GM18505 (cell line): ENCODE data around the gene CNGB1.
"Not testable (repeated sequence)": the region's sequence is repeated elsewhere in the genome, so short reads cannot be mapped to it uniquely, and the experiment has no call there.

Source experiments
- ATAC-seq: cut with Tn5 transposase; IDR thresholded peaks from one replicate; pipeline ENCODE4 v1.9.1; 2021; ENCODE audit not compliant: unreplicated experiment
- POLR2A ChIP-seq: IDR thresholded peaks from 4 replicates; pipeline ENCODE4 v1.6.1; 2011; ENCODE audit warnings: borderline replicate concordance; ENCODE audit not compliant: insufficient read depth, insufficient read length; ENCODE audit errors: extremely low read depth

Gene CNGB1

DNA sequence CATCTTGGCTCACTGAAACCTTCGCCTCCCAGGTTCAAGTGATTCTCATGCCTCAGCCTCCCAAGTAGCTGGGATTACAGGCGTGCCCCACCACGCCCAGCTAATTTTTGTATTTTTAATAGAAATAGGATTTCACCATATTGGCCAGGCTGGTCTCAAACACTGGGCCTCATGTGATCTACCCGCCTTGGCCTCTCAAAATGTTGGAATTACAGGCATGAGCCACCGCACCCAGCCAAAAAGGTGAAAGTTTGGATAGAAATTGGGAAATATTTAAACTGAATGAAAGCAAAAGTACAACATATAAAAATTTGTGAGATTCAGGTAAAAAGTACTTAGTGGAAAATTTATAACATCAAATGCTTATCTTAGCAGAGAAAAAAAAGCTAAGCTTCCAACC lies 115.7 kb downstream of the CNGB1 start:
- no peak for ATAC-seq
- TF ChIP-seq POLR2A = no peak

DNA sequence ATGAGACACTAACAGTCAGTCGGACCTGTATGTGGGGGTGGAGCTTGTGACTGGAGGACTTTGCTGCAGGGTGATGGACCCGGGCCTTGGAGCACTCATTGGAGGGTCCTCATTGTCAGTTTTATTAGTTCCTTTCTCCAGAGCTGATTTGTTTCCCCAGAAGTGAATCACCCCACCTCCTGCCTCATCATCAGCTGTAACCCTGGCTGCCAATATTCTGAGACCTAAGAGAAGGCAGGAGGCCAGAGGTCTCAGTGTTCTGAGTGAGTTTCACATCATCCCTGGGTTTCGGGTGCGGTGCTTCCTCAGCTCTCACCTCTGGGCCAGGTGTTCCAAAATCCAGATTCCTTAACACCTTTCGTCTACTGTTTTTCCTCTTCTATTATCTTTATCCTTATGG lies 118.7 kb downstream of the CNGB1 start:
- no peak for TF ChIP-seq POLR2A

DNA sequence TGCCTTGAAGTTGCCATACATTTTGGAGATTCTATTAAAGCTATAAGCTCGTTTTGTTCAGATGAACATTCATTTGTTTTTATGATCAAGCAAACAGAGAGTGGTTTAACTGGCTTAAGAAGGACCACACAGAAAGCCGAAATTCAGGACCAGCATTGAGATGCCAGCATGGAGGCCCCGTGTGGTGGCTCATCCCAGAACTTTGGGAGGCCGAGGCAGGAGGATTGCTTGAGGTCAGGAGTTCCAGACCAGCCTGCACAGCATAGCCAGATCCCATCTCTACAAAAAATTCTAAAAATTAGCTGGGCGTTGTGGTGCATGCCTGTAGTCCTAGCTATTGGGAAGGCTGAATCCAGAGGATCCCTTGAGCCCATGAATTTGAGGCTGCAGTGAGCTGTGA lies 122.7 kb downstream of the CNGB1 start:
- no peak for TF ChIP-seq POLR2A
- no peak for ATAC-seq

More for the DNA sequence above, 118.7 kb downstream of the CNGB1 start:
- ATAC-seq = no peak

DNA sequence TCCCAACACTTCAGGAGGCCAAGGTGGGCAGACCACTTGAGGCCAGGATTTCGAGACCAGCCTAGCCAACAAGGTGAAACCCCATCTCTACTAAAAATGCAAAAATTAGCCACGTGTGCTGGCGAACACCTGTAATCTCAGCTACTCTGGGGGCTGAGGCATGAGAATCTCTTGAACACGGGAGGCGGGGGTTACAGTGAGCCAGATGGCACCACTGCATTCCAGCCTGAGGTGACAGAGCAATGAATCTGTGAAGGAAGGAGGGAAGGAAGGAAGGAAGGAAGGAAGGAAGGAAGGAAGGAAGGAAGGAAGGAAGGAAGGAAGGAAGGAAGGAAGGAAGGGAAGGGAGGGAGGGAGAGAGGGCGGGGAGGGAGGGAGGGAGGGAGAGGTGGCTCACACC lies 124.0 kb downstream of the CNGB1 start:
- not testable (repeated sequence) for ATAC-seq

DNA sequence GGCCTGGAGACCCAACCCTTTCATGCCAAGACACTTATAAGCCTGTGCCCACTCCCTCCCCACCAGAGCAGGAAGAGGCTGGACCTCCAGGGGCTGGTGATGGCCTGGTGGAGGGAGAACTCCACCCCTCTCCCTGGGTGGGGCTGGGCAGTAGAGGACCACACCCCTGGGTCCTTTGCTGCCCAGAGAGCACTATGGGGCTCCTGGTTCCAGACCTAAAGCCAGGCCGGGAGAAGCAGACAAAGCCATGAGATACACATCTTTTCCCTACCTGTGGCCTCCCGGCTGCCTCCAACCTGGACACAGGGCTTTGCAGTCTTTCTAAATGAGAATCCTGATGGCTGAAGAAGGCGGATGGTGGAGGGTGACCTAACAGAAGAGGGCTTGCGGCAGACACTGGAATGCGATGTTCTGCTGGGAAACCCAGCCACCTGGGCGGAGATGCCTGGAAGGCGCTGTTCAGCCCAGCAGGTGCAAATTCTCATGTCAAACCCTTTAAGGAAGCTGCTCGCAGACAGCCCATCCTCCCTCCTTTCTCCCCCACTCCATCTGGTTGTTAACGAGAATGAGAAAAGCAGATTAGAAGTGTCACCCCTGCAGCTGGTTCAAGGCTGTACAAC lies 124.7 kb downstream of the CNGB1 start:
- no peak for ATAC-seq
- no peak for TF ChIP-seq POLR2A

DNA sequence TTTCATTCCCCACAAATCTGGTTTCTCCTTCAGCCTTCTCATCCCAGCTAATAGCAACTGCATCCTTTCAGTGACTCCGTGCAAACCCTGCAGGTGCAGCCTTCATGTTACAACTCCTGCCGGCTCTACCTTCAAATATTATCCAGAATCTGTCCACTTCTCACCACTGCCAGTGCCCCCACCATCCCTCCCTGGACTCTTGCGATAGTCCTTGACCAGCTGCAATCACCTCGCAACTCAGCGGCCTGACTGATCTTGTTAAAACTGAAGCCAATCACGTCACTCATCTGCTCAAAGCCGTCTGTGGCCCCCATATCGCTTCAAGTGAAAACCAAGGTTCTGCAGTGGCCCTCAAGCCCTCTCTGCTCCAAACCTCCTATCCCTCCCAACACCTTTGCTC lies 125.8 kb downstream of the CNGB1 start:
- no peak for ATAC-seq
- no peak for TF ChIP-seq POLR2A

DNA sequence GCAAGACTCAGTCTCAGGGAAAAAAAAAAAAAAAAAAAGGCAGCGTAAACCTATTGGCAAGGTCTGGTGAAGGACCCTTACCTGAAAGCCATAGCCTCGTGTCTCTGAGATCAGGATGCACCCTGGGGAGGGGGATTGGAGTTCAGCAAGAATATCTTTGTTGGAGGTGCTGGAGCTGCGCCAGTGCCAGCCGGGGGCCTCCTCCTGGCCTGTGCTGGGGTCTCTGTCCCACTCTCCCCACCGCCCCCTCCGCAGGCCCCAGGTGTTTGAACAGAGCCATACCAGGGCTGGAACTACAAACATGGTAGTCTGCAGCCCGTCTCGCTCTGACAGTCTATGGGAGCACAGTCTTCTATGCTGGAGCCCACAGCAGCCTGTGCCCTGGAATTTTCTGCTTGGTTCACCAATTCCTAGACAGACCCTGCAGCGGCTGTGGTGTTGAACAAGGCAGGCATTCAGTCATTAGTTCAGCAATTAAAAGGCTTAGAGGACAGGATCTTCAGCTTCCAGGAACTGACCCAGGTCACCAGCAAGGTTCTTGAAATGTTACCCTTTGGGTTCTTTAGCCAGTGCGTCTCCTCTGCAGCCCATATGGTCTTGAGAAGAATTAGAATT lies 126.4 kb downstream of the CNGB1 start:
- ATAC-seq = no peak
- TF ChIP-seq POLR2A = no peak

DNA sequence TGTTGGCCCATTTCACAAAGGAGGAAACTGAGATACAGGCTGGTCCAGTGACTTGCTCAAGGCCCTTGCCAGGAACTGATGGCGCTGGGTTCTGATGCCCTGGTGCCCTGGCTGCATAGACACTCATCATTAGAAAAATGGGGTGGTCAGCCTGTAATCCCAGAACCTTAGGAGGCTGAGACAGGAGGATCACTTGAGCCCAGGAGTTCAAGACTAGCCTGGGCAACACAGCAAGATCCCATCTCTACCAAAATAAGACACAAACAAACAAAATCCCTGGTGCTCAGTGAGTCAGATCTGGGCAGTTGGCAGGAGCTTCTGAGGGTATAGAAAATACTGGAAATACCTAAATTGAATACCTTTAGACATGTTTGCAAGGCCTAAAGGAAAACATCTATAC lies 127.5 kb downstream of the CNGB1 start:
- ATAC-seq = no peak
- TF ChIP-seq POLR2A = no peak

DNA sequence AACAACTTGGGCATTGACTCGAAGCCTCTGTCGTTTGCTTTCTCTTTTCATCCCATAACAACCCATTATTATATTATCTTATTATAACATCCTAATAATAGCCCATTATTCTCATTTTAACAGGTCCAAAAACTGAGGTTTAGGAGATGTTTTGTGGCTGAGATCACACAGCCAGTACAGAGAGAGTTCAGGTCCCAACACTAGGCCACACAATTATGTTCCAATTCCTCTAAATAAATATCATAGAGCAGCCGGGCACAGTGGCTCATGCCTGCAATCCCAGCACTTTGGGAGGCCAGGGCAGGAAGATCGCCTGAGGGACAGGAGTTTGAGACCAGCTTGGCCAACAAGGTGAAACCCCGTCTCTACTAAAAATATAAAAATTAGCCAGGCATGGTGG lies 128.3 kb downstream of the CNGB1 start:
- no peak for ATAC-seq

DNA sequence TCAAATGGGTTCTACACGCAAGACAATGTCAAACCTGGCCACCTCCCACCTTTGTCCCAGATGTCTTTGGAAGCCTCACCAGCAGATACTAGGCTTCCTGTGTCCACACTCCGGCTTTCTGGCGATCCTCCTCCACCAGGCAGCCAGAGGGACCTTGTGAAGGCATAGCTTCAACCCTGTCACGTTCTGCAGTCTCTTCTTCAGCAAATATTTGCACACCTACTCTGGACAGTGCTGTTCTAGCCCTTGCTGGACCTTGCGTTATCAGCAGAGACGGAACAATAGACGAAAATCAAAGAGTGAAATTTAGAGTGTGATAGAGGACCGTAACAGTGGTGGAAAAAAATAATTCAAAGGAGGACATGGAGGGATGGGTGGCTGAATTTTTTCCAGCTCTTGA lies 130.1 kb downstream of the CNGB1 start:
- ATAC-seq = no peak
- no peak for TF ChIP-seq POLR2A

More for the DNA sequence above, 128.3 kb downstream of the CNGB1 start:
- TF ChIP-seq POLR2A = no peak

DNA sequence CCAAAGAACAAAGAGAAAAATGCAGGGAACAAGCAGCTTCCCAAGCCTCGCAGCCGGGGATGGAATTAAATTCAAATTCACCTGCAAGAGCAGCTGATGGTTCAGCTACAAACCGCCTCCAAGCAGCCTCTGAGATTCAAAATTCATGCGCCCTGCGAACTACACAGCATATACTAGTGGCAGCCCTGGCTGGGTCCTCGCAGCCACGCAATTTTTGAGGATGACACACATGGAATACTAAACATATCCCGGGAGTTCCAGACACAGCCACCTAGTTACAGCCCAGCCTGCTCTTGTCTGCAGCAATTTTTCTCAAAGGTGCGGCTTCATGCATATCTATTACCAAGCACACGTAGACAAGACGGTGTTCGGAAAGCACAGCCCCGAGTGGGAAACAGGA lies 132.8 kb downstream of the CNGB1 start:
- ATAC-seq = no peak
- no peak for TF ChIP-seq POLR2A

DNA sequence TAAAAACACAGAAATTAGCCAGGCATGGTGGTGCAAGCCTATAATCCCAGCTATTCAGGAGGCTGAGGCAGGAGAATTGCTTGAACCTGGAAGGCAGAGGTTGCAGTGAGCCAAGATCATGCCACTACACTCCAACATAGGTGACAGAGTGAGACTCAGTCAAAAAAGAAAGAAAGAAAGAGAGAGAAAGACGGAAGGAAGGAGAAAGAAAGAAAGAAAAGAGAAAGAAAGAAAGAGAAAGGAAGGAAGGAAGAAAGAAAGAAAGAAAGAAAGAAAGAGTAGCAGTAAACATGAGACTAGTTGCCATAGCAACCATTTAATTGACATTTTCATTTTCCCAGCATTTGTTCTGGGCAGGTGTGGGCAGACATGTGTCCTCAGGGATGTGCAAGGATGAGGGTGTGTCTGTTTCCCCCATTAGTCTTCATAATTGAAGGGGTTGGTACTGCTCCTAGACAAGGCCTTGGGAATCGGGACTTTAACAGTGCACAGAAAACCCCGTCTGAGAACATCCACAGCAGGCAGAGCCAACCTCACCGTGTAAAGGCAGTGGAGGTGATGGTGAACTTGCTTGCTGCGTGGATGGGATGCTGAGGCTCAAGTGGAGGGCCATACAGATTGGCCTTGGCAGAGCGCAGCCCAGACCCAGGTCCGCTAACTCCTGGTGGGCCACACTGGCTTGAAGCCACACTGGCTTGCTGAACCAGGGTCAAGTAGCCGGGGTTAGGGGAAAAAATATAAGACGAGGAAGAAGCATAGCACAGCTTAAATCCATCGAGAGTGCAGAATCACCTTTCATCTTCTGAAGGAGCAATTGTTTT lies 133.4 kb downstream of the CNGB1 start:
- ATAC-seq = no peak
- TF ChIP-seq POLR2A = no peak

DNA sequence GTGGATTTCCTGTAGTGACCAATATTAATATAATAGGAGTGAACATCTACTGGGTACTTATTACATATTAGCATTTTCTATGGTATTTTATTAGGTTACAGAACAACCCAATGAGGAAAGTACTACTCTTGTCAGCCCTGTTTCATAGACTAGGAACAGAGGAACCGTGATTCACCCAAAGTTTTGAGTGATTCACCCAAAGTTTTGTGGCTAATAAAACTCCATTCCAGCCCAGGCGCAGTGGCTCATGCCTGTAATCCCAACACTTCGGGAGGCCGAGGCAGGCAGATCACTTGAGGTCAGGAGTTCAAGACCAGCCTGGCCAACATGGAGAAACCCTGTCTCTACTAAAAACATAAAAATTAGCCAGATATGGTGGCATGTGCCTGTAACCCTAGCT lies 135.5 kb downstream of the CNGB1 start:
- not testable (repeated sequence) for ATAC-seq

DNA sequence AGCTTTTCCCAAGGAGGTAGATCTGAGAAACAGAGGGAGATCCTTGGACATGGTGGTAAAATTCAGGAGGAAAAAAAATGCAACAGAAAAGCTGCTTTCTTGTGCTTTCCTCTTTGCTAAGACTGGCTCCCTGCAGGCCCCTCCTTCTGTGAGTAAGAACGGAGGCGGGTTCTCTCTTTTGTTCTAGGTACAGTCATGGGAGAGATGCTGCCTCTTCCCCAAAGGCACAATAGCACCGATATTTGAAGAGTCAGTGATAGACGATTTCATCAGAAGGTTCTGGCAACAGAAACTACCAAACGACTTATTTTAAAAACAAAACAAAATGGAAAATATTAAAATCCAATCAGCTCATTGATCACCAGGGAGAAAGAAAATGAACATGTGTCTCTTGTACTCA lies 136.0 kb downstream of the CNGB1 start:
- no peak for TF ChIP-seq POLR2A
- no peak for ATAC-seq
